Activated CD4-positive, alpha-beta memory T cell treated with anti-CD3 and anti-CD28 coated beads for 36 hours (primary cell): ENCODE results near the gene TBL1XR1. TPM values are rescaled to one million over a fixed set of nuclear protein-coding genes. Genes with fewer than 3 reads are reported as not detected.
"Not testable (repeated sequence)": the region's sequence is repeated elsewhere in the genome, so short reads cannot be mapped to it uniquely, and the experiment has no call there.

ENCODE experiments used
- CTCF ChIA-PET: fragments of 350-600 bp; sonication (Branson Sonifier 250); formaldehyde crosslinking; loops from one replicate; lab custom pipeline; 2021; ENCODE audit warnings: antibody characterized with exemption, inconsistent platforms; lab: Charles Lee
- POLR2A ChIA-PET: fragments of 350-600 bp; sonication (Branson Sonifier 250); formaldehyde crosslinking; loops from one replicate; lab custom pipeline; 2021; ENCODE audit warnings: antibody characterized with exemption; lab: Charles Lee
- DNase-seq: peaks from one replicate; pipeline ENCODE4 v3.0.0-alpha.2; 2020
- H3K27ac Mint-ChIP-seq: one replicate; pipeline ENCODE4 v1.8.0; 2021; ENCODE audit warnings: mixed read lengths
- H3K27me3 Mint-ChIP-seq: one replicate; pipeline ENCODE4 v1.8.0; 2021; ENCODE audit warnings: mixed read lengths
- H3K36me3 Mint-ChIP-seq: one replicate; pipeline ENCODE4 v1.8.0; 2021; ENCODE audit warnings: mixed read lengths
- H3K4me1 Mint-ChIP-seq: one replicate; pipeline ENCODE4 v1.8.0; 2021; ENCODE audit warnings: low read depth, mixed read lengths
- H3K4me3 Mint-ChIP-seq: one replicate; pipeline ENCODE4 v1.8.0; 2021; ENCODE audit warnings: mild to moderate bottlenecking, mixed read lengths
- H3K9me3 Mint-ChIP-seq: one replicate; pipeline ENCODE4 v1.8.0; 2021; ENCODE audit warnings: mixed read lengths
- intact Hi-C: fragments of 100-400 bp; cut with micrococcal nuclease; formaldehyde crosslinking; loops from one replicate; pipeline ENCODE4 v1.15.1; 2023
- total RNA-seq, 2 experiments: library from RNA; stranded (reverse); gene quantifications; one replicate each; pipeline ENCODE4 v1.2.3, GENCODE V29; 2021

The TBL1XR1 gene
- total RNA-seq, 2 experiments from 2014 or later = 158 to 167 TPM

GRCh38 chr3:177203689-177204395 lies 6.6 kb upstream of the TBL1XR1 start:
- CTCF ChIA-PET = no interaction called here
- peaks cover 38% of the 10 kb centered on the region for H3K4me1 Mint-ChIP-seq
- H3K36me3 Mint-ChIP-seq = no peaks in the 10 kb centered on the region
- POLR2A ChIA-PET = no interaction called here
- no peaks in the 10 kb centered on the region for H3K27me3 Mint-ChIP-seq
- no peaks in the 10 kb centered on the region for H3K9me3 Mint-ChIP-seq
- no peak overlapping the region for H3K4me3 Mint-ChIP-seq
- DNase-seq = no peak
- intact Hi-C loops = no loop called here
- H3K27ac Mint-ChIP-seq = no peak overlapping the region

GRCh38 chr3:177203016-177203415 lies 5.7 kb upstream of the TBL1XR1 start:
- DNase-seq, H3K27me3 Mint-ChIP-seq, POLR2A ChIA-PET, H3K9me3 Mint-ChIP-seq, CTCF ChIA-PET, intact Hi-C loops, H3K4me3 Mint-ChIP-seq, H3K36me3 Mint-ChIP-seq: not testable (repeated sequence)
- Mint-ChIP-seq H3K27ac (peak overlapping the region; percentile 33), H3K4me1 (peaks cover 45% of the 10 kb centered on the region)

GRCh38 chr3:177201700-177202397 lies 4.6 kb upstream of the TBL1XR1 start:
- intact Hi-C loops = loop anchor here (1.0 kb wide), 6 partner anchors 34 to 225 kb away; no protein-coding TSS in a partner anchor
- Mint-ChIP-seq H3K27me3 (no peaks in the 10 kb centered on the region), H3K9me3 (no peaks in the 10 kb centered on the region), H3K27ac (peak overlapping the region; percentile 91), H3K4me1 (peaks cover 45% of the 10 kb centered on the region), H3K36me3 (no peaks in the 10 kb centered on the region), H3K4me3 (peak overlapping the region; percentile 56)
- peak; percentile 76 for DNase-seq
- ChIA-PET CTCF (interaction anchor here (0.9 to 1.9 kb wide), 4 partner anchors 17 to 158 kb away, joined by 3 to 6 read pairs (median 4); no protein-coding TSS in a partner anchor), POLR2A (interaction anchor here (0.7 to 2.0 kb wide), 9 partner anchors 17 to 160 kb away, joined by 3 to 7 read pairs (median 4); no protein-coding TSS in a partner anchor)

- intact Hi-C loops = loop anchor here (2.0 to 5.0 kb wide), 4 partner anchors 116 to 1948 kb away; partner anchors contain the start of gene PIK3CA
- POLR2A ChIA-PET = interaction anchor here (0.6 to 5.6 kb wide), 2 partner anchors 108 to 161 kb away, joined by 4 to 79 read pairs; no protein-coding TSS in a partner anchor
- no peaks in the 10 kb centered on the region for H3K9me3 Mint-ChIP-seq
- peak overlapping the region; percentile 80 for H3K27ac Mint-ChIP-seq
- H3K36me3 Mint-ChIP-seq = peaks cover 2% of the 10 kb centered on the region
- peak overlapping the region; percentile 53 for H3K4me3 Mint-ChIP-seq
- no peaks in the 10 kb centered on the region for H3K27me3 Mint-ChIP-seq
- H3K4me1 Mint-ChIP-seq = peaks cover 42% of the 10 kb centered on the region
- CTCF ChIA-PET = interaction anchor here (0.6 to 1.9 kb wide), 2 partner anchors 147 to 1193 kb away, joined by 3 to 4 read pairs; no protein-coding TSS in a partner anchor
- DNase-seq = peak; percentile 23
Observed at GRCh38 chr3:177199206-177199760, 2.0 kb upstream of the TBL1XR1 start.

GRCh38 chr3:177197727-177198460 lies 612 bp upstream of the TBL1XR1 start:
- intact Hi-C loops = loop anchor here (1.0 to 5.0 kb wide), 5 partner anchors 117 to 1949 kb away; partner anchors contain the start of gene PIK3CA
- Mint-ChIP-seq H3K4me1 (peaks cover 51% of the 10 kb centered on the region), H3K27ac (peak overlapping the region; percentile 80), H3K9me3 (no peaks in the 10 kb centered on the region), H3K4me3 (peak overlapping the region; percentile 62), H3K36me3 (peaks cover 9% of the 10 kb centered on the region), H3K27me3 (no peaks in the 10 kb centered on the region)
- POLR2A ChIA-PET = interaction anchor here (0.6 to 5.6 kb wide), 6 partner anchors 47 to 162 kb away, joined by 3 to 79 read pairs (median 4); no protein-coding TSS in a partner anchor
- DNase-seq = no peak
- CTCF ChIA-PET = interaction anchor here (0.6 to 1.9 kb wide), 6 partner anchors 13 to 163 kb away, joined by 3 to 6 read pairs (median 4); no protein-coding TSS in a partner anchor

- H3K4me3 Mint-ChIP-seq = peak overlapping the region; percentile 90
- peaks cover 14% of the 10 kb centered on the region for H3K36me3 Mint-ChIP-seq
- intact Hi-C loops = loop anchor here (5.0 kb wide), 3 partner anchors 401 to 1951 kb away; partner anchors contain the start of gene PIK3CA
- no peaks in the 10 kb centered on the region for H3K27me3 Mint-ChIP-seq
- peak overlapping the region; percentile 99 for H3K27ac Mint-ChIP-seq
- ChIA-PET CTCF (interaction anchor here (1.0 to 1.5 kb wide), 3 partner anchors 118 to 163 kb away, joined by 3 to 4 read pairs (median 4); no protein-coding TSS in a partner anchor), POLR2A (interaction anchor here (0.6 to 5.6 kb wide), 6 partner anchors 12 to 231 kb away, joined by 3 to 79 read pairs (median 4); no protein-coding TSS in a partner anchor)
- no peak for DNase-seq
- peaks cover 49% of the 10 kb centered on the region for H3K4me1 Mint-ChIP-seq
- no peaks in the 10 kb centered on the region for H3K9me3 Mint-ChIP-seq
Observed at GRCh38 chr3:177196456-177197040, 734 bp downstream of the TBL1XR1 start.

- POLR2A ChIA-PET = interaction anchor here (0.6 to 5.6 kb wide), 3 partner anchors 82 to 232 kb away, joined by 3 to 79 read pairs (median 3); no protein-coding TSS in a partner anchor
- peaks cover 54% of the 10 kb centered on the region for H3K4me1 Mint-ChIP-seq
- intact Hi-C loops = loop anchor here (5.0 kb wide), 3 partner anchors 401 to 1951 kb away; partner anchors contain the start of gene PIK3CA
Observed at GRCh38 chr3:177196008-177196455, 1.2 kb downstream of the TBL1XR1 start.

GRCh38 chr3:177195242-177195991 lies 1.9 kb downstream of the TBL1XR1 start:
- POLR2A ChIA-PET = interaction anchor here (1.2 to 5.6 kb wide), 3 partner anchors 10 to 233 kb away, joined by 3 to 79 read pairs (median 3); no protein-coding TSS in a partner anchor

More at GRCh38 chr3:177196008-177196455, 1.2 kb downstream of the TBL1XR1 start:
- Mint-ChIP-seq H3K4me3 (peak overlapping the region; percentile 90), H3K36me3 (peaks cover 17% of the 10 kb centered on the region), H3K9me3 (no peaks in the 10 kb centered on the region), H3K27ac (peak overlapping the region; percentile 99), H3K27me3 (no peaks in the 10 kb centered on the region)
- peak; percentile 39 for DNase-seq
- CTCF ChIA-PET = interaction anchor here (1.4 to 1.5 kb wide), 4 partner anchors 21 to 164 kb away, joined by 3 to 4 read pairs (median 4); no protein-coding TSS in a partner anchor

GRCh38 chr3:177194299-177194698 lies 3.0 kb downstream of the TBL1XR1 start:
- POLR2A ChIA-PET = interaction anchor here (0.6 to 5.6 kb wide), 3 partner anchors 9 to 920 kb away, joined by 3 to 79 read pairs (median 3); no protein-coding TSS in a partner anchor

More at GRCh38 chr3:177195242-177195991, 1.9 kb downstream of the TBL1XR1 start:
- no peaks in the 10 kb centered on the region for H3K9me3 Mint-ChIP-seq
- CTCF ChIA-PET = interaction anchor here (0.7 to 1.5 kb wide), 5 partner anchors 21 to 327 kb away, joined by 3 to 4 read pairs (median 3); no protein-coding TSS in a partner anchor
- H3K27me3 Mint-ChIP-seq = no peaks in the 10 kb centered on the region
- peaks cover 17% of the 10 kb centered on the region for H3K36me3 Mint-ChIP-seq
- H3K27ac Mint-ChIP-seq = peak overlapping the region; percentile 99
- intact Hi-C loops = loop anchor here (2.0 to 5.0 kb wide), 5 partner anchors 49 to 1952 kb away; partner anchors contain the start of gene PIK3CA
- peak; percentile 18 for DNase-seq
- H3K4me3 Mint-ChIP-seq = peak overlapping the region; percentile 90
- H3K4me1 Mint-ChIP-seq = peaks cover 57% of the 10 kb centered on the region

More at GRCh38 chr3:177194299-177194698, 3.0 kb downstream of the TBL1XR1 start:
- no peaks in the 10 kb centered on the region for H3K9me3 Mint-ChIP-seq
- peaks cover 49% of the 10 kb centered on the region for H3K4me1 Mint-ChIP-seq
- H3K27ac Mint-ChIP-seq = peak overlapping the region; percentile 99
- no peak for DNase-seq
- CTCF ChIA-PET = interaction anchor here (0.5 to 1.5 kb wide), 3 partner anchors 164 to 584 kb away, joined by 3 to 4 read pairs (median 3); no protein-coding TSS in a partner anchor
- intact Hi-C loops = loop anchor here (1.0 to 2.0 kb wide), 3 partner anchors 8 to 593 kb away; no protein-coding TSS in a partner anchor
- H3K27me3 Mint-ChIP-seq = no peaks in the 10 kb centered on the region
- peak overlapping the region; percentile 90 for H3K4me3 Mint-ChIP-seq
- H3K36me3 Mint-ChIP-seq = peaks cover 17% of the 10 kb centered on the region
